Gastroesophageal sphincter (tissue), 4 donors: ENCODE measurements around the gene CNTN2. TPM values are rescaled to one million over a fixed set of nuclear protein-coding genes. Genes with fewer than 3 reads are reported as not detected.
A peak's percentile ranks its signal among the peaks of the same experiment; 100 is the strongest.

Experiments used
- ATAC-seq: fragments of 150-250 bp; one replicate; pipeline ENCODE4 v1.9.1; 2016; ENCODE audit warnings: mild to moderate bottlenecking, moderate library complexity
- H3K27ac ChIP-seq, 4 donors: fragments of 200-600 bp; sonication (generic) in 3 of 4; 1 replicate in 3 of 4; 2 replicates in 1 of 4; pipeline ENCODE4 v1.5.1; 2016 to 2019
- H3K27me3 ChIP-seq: fragments of 200-600 bp; sonication (generic); one replicate; pipeline ENCODE4 v1.5.1; 2019
- H3K36me3 ChIP-seq, 2 donors: fragments of 200-600 bp; sonication (generic); one replicate each; pipeline ENCODE4 v1.5.1; 2019; ENCODE audit warnings: control low read depth in 1 of 2
- H3K4me1 ChIP-seq, 3 donors: fragments of 200-600 bp; sonication (generic); 1 replicate in 2 of 3; 2 replicates in 1 of 3; pipeline ENCODE4 v1.5.1; 2016 to 2019; ENCODE audit warnings: control low read depth in 2 of 3
- H3K4me3 ChIP-seq, 2 donors: fragments of 200-600 bp; sonication (generic); one replicate each; pipeline ENCODE4 v1.5.1; 2019; ENCODE audit warnings: mild to moderate bottlenecking in 1 of 2, moderate library complexity in 1 of 2
- H3K9me3 ChIP-seq, 3 donors: fragments of 200-600 bp; sonication (generic); one replicate each; pipeline ENCODE4 v1.5.1; 2017 to 2019; ENCODE audit warnings: control low read depth in 2 of 3
- CTCF ChIP-seq, 4 experiments: fragments of 200-600 bp in 2 of 4; fragments of 450-650 bp in 2 of 4; sonication (generic) in 1 of 4; IDR thresholded peaks; one replicate each; pipeline ENCODE4 v1.5.1; 2017 to 2019; ENCODE audit warnings: antibody characterized with exemption in 4 of 4, mild to moderate bottlenecking in 2 of 4, moderate library complexity in 2 of 4
- EP300 ChIP-seq: sonication (generic); formaldehyde crosslinking; IDR thresholded peaks from one replicate; pipeline ENCODE4 v1.6.1; 2017; ENCODE audit warnings: antibody characterized with exemption, mild to moderate bottlenecking
- POLR2A ChIP-seq, 2 donors: fragments of 450-650 bp; IDR thresholded peaks; one replicate each; pipeline ENCODE4 v1.6.1; 2017; ENCODE audit warnings: antibody characterized with exemption in 2 of 2, mild to moderate bottlenecking in 2 of 2, moderate library complexity in 1 of 2
- POLR2AphosphoS5 ChIP-seq: sonication (generic); formaldehyde crosslinking; IDR thresholded peaks from one replicate; pipeline ENCODE4 v1.6.1; 2017; ENCODE audit warnings: antibody characterized with exemption
- WGBS, 2 donors: methylation state at CpG; one replicate each; pipeline ENCODE4 v1.1.5; 2018; ENCODE audit warnings: low coverage in 1 of 2; 5-methylcytosine and 5-hydroxymethylcytosine counted together
- total RNA-seq, 4 donors: library from RNA; depleted of rRNA; stranded (reverse); fragments of >200 nt; gene quantifications; one replicate each; pipeline ENCODE4 v1.1.0, GENCODE V29; 2016

CNTN2 gene
- total RNA-seq, 4 donors from 2014 or later: 1.2 to 4.2 (median 1.8) TPM

- no peak for ATAC-seq
- peak in 1 of 4 experiments; percentile 1 for TF ChIP-seq CTCF (IDR thresholded peaks at IDR 0.05)
- TF ChIP-seq EP300: no peak
Observed at GRCh38 chr1:205122489-205122882, 79.5 kb downstream of the CNTN2 start.

GRCh38 chr1:205124726-205125125 lies 81.7 kb downstream of the CNTN2 start:
- ATAC-seq: no peak
- Histone ChIP-seq H3K27me3 (no peaks in the 10 kb centered on the region), H3K36me3 (no peaks in the 10 kb centered on the region), H3K4me1 (peaks cover 14 to 24% (median 15%) of the 10 kb centered on the region in 3 donors), H3K27ac (no peak overlapping the region), H3K4me3 (no peak overlapping the region), H3K9me3 (no peaks in the 10 kb centered on the region)
- no peak for TF ChIP-seq EP300
- no peak for TF ChIP-seq POLR2AphosphoS5
- no peak for TF ChIP-seq POLR2A (IDR thresholded peaks at IDR 0.05)
- TF ChIP-seq CTCF (IDR thresholded peaks at IDR 0.05): no peak
- 68 to 75% methylated on average over 4 of the region's 7 CpGs for WGBS, 2 donors

More at GRCh38 chr1:205122489-205122882, 79.5 kb downstream of the CNTN2 start:
- 26 to 36% methylated on average over 9 of the region's 9 CpGs for WGBS, 2 donors
- Histone ChIP-seq H3K4me1 (peaks cover 15 to 33% (median 15%) of the 10 kb centered on the region in 3 donors), H3K4me3 (peak overlapping the region; percentile 59 to 65), H3K36me3 (peaks cover 0 to 11% of the 10 kb centered on the region in 2 donors), H3K27me3 (no peaks in the 10 kb centered on the region), H3K9me3 (no peaks in the 10 kb centered on the region), H3K27ac (peak overlapping the region; percentile 51 to 90 (median 88))

GRCh38 chr1:205127646-205128045 lies 84.6 kb downstream of the CNTN2 start:
- H3K27me3 ChIP-seq: peaks cover 3% of the 10 kb centered on the region
- H3K4me1 ChIP-seq: peaks cover 0 to 5% (median 4%) of the 10 kb centered on the region in 3 donors
- no peaks in the 10 kb centered on the region for H3K36me3 ChIP-seq
- TF ChIP-seq POLR2AphosphoS5: no peak
- no peak for TF ChIP-seq POLR2A (IDR thresholded peaks at IDR 0.05)
- no peak for TF ChIP-seq EP300
- no peak for TF ChIP-seq CTCF (IDR thresholded peaks at IDR 0.05)
- no peak overlapping the region for H3K4me3 ChIP-seq
- no peaks in the 10 kb centered on the region for H3K9me3 ChIP-seq
- WGBS, 2 donors: 89% methylated on average over 3 of the region's 3 CpGs
- no peak overlapping the region for H3K27ac ChIP-seq
- ATAC-seq: no peak

Other genes starting within 250 kb of the CNTN2 start
- 100 to 1,000 TPM in 1 of 4 donors, 10 to 100 TPM in 3; 39.0 to 121 (median 54.5) TPM for gene NFASC, start 172.3 kb upstream of the CNTN2 start, total RNA-seq
- gene TMEM81, start 41.2 kb downstream of the CNTN2 start, total RNA-seq: 1 to 10 TPM; 1.6 to 4.5 (median 2.9) TPM
- 10 to 100 TPM; 11.8 to 18.1 (median 15.9) TPM for gene RBBP5, start 78.8 kb downstream of the CNTN2 start, total RNA-seq
- gene DSTYK, start 168.5 kb downstream of the CNTN2 start, total RNA-seq: 10 to 100 TPM; 15.1 to 18.7 (median 16.2) TPM
- gene TMCC2, start 184.7 kb downstream of the CNTN2 start, total RNA-seq: 1 to 10 TPM; 3.1 to 8.9 (median 5.5) TPM